ENCODE data around the gene TCF7L2.

TCF7L2 gene

DNA sequence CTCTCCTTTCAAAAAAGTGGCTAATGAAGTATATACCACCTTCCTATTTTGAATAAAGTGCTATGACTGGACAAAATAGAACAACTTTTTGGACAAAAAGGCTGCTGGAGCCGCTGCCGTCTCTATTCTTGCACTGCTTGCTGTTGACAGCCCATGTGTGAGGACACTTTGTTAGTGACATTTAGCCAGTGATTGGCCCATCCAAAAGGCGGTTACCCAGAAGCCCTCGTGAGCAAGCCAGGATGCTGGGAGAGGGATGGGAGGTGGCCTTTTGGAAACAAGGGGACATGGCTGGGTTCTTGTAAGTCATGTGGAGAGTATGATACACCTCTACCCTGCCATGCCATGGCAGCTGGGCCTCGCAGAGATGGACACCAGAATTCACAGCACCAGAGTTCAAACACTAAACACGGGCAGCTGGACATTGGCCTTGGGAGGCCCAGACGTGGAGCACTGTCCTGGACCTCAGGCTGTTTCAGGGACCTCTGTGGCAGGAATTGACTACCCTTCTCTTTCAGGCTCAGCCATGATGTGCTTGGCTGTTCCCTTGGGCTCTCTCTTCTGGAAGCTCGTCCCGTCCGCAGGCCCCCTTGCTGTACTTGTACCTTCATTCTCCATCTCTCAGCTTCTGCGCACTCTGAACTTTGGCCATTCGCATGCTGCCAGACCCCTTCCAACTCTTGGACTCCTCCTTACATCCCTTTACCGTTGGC lies 118.3 kb downstream of the TCF7L2 start:
- no peak for DNase-seq

DNA sequence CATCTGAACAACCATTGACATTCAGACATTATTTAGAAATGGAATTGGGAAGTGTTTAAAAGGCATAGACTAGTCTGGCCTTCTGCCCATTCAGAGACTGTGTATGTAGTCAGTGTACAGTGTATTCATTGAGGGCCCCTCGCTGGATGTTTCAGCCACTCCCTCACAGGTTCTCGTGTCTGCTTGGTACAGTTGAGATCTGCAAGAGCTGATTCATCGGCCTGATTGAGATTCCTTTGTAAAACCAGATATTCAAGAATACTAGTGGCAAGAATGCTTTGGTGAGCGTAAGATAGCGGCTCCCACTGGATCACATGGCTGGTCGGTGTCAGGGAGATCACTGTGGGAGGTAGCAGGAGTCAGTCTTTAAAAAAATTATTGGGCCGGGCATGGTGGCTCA lies 119.5 kb downstream of the TCF7L2 start:
- no peak for DNase-seq

DNA sequence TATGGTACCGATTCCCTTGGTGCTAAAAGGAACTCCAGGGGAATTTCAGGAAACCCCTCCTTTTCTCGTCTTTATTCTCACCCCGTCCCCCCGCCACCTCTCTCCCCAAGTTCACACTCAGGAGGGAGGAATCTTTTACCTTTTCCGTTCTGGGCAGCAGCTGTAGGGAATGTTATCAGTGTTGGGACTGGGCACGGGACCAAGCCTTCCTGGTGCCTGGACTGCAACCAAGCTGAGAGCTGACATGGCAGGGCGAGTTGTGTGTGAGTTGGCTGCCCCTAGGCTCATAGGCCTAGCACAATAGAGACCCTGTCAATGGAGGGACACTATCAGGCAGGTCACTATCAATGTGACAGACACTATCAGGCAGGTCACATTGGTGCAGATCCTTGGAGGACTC lies 121.4 kb downstream of the TCF7L2 start:
- DNase-seq, result no peak

DNA sequence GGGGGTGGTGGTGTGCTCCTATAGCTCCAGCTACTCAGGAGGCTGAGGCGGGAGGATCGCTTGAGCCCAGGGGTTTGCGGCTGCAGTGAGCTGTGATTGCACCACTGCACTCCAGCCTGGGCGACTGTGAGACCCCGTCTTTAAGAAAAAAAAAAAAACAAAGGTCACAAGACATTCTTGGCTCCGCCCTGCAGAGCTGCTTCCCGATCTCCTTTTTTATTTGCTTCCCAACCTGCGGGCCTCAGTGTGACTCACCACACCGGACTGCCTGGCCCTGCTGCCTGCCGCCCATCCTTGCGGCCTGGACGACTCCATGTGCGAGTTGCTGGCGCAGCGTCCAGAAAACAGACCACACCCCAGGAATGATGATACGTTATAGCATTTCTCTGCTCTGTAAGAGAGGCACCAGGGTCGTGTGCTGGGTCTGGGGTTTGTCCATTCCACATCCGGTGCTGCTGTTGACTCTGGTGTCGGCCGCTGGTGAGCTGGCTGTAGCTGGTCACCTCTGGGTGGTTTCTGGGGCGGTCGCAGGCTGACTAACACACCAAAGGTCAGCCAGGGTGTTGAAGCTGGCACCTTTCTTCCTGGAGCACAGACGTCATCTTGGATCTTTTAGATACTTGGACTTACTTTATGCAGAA lies 123.6 kb downstream of the TCF7L2 start:
- no peak for DNase-seq

DNA sequence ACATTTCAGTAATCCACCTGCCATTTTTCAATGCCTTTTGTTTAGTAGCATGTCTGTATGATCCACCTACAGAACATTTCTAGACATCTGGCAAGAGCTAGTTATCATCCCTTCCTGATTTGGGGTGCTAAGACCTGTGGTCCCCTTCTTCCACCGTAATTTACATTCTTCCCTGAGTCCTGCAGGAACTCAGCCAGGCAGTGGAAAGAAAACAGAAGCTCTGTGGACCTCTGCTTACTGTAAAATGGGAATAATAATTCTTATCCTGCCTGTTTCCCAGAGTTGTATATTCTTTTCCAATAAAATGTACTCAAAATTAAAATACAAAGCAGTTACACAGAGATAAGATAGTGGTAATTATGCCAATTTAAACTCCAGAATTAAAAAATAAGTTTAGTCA lies 126.9 kb downstream of the TCF7L2 start:
- DNase-seq, result no peak

DNA sequence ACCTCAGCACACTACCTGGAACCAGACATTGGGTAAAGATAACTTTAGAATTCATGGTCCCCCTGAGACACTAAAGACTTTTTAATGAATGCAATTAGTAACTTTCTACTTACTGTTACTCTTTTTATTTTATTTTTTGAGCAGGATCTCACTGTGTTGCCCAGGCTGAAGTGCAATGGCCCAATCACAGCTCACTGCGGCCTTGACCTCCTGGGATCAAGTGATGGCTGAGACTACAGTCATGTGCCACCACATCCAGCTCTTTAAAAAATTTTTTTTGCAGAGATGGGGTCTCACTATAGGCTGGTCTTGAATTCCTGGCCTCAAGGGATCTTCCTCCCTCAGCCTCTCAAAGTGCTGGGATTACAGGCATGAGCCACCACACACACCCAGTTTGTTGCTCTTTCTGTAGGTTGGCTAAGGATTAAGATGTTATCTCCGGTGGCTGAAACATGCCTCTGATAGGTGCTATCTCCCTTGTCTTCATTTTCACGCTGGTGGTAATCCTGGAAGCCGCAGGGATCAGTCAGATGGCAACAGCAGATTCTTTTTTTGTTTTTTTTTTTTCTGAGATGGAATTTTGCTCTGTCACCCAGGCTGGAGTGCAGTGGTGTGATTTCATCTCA lies 128.3 kb downstream of the TCF7L2 start:
- DNase-seq, result no peak

DNA sequence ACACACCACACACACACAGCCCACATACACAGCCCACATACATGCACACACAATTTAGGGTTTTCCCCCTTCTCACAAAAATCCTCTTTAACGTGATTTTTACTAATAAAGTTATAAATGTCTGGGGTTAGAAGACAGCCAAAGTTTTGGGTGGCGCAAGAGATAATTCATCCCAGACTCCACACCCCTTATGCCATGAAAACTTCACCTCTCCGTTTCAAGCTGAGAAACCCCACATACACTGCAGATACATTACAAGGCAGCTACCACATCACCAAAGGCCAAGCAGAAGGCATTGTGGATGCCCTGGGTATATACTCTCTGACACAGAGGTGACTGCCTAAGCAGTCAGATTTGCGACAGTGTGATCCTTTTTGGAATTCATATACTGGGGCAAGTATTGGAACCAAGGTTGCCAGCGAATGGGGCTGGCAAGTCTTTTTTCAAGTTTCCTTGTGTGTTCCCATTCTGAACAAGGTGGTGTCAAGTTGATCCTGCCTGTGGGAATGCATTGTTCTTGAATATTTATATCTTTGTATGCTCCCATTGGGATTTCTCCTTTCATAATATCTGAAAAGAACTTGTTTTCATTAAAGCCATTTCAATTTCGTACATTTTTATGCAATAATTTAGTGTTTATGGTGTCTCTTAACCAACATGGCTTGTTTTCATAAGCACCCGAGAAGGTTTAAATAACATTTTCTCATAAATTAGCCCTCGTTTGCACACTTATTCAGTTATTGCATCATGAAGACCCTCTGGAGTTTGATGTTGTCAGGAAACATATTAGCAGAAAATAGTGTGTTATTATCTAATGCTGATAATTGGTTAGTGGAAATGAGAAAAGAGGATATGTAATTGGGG lies 130.2 kb downstream of the TCF7L2 start:
- no peak for DNase-seq

DNA sequence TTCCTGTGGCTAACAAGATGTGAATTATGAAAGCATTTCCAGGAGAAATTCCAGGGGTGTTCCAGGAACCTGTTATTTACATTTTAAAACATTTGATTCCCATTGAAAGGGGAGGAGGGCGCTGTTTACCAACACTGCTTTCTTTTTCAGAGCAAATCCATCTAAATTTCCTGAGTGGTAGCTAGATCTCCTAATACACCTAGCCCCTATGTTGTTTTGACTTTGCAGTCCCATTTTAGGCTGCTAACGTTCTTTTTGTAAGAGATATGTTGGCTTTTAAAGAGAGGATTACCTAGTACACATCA lies 130.8 kb downstream of the TCF7L2 start:
- DNase-seq, result no peak

DNA sequence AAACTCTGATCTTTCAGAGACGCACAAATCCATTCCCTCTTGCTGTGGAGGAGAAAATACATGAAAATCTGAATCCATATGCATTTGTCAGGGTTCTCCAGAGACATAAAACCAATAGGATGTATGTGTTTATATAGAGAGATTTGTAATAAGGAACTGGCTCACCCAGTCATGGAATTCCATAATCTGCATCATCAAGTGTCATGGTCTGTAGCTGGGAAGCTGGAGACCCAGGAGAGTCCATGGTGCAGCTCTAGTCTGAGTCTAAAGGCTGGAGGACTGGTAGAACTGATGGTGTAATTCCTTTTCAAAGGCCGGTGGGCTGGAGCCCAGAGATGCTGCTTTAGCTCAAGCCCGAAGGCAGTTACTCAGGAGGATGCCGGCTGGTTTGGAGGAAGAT lies 134.0 kb downstream of the TCF7L2 start:
- no peak for DNase-seq

DNA sequence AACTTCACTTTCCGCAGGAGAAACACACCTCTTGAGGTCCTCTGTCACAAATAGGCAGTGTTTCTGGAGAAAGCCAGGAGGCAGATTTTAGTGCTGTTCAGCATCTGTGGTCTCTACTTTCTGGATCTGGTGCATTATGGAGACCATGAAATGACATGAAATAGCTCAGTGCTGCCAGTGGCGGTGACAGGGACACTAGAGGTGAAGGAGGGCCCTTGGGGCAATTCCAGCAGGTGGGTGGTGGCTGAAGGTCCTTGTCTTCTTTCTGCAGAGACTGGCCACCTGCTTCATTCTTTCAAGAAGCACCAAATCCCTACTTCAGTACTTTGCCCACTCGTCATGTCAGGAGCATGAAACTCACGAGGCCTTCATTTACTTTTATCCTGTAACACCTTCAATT lies 135.7 kb downstream of the TCF7L2 start:
- no peak for DNase-seq

DNA sequence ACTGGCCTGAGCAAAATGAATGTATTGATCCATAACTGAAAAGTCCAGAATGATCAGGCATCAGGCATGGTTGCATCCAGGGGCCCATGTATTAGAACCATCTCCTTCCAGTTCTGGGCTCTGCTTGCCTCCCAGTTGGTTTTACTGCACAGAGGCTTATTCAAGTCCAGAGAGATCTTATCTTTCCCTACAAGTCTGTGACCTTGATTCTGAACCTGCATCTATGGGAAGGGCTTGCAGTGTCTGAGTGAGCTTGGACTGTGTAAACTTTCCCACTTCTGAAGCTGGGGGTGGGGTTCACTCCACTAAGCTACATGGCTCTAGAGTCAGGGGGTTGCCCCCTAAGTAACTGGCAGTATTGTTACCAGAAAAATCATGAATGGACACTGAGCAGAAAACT lies 136.2 kb downstream of the TCF7L2 start:
- DNase-seq, result no peak

DNA sequence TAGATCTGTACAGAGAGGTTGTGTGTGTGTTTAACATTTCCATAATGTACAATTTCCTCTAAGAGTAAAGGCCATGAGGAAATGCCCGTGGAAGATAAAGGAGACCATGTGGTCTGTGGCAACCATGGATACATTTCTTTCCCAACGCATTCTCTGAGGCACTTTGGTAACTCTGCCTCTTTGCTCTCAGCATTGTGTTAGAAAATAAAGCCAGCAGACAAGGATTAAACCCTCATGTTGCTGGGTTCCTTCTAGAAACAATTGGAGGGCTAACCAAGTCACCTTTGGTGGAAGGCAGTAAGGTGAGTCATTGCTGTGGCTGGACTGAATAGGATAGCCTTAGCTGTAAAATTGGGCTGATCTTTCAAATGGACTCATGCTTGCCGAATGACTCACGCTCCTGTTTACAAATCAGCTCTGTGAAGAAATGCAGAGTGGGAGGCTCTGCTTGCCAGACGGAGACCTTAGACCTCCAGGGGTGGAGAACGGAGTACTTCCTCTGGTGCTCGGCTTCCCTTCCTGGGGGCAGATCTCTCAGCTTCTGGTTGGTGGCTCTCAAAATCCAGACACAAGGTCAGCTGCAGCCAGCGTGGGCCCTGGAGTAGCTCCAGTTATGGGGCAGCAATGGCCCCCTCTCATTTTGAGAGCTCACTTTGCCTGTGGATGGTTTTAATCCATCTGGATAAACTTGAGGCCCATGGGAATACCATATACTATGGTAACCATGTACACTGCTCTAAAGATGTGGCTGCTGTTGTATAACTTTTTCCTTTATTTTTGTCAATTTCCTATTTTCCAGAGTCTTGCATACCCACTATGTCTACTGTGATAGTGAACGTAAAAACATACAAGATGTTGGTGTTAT lies 137.3 kb downstream of the TCF7L2 start:
- no peak for DNase-seq

DNA sequence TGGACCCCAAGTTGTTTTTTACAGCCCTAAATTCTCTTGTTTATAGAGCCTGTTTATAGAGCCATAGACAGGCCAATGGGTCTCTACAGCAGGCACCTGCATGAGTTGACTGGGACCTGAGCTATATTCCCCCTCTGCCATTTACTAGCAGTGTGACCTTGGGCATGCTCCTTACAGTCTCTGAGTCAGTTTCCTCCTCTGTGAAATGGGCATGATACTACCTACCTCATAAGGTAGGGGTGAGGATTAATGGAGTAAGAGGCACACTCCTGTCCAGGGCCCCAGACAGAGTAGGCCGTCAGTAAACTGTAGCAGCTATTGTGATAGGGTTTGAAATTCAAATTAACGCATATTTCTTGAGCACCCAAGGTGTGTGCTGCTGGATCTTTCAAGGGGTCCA lies 138.1 kb downstream of the TCF7L2 start:
- no peak for DNase-seq

DNA sequence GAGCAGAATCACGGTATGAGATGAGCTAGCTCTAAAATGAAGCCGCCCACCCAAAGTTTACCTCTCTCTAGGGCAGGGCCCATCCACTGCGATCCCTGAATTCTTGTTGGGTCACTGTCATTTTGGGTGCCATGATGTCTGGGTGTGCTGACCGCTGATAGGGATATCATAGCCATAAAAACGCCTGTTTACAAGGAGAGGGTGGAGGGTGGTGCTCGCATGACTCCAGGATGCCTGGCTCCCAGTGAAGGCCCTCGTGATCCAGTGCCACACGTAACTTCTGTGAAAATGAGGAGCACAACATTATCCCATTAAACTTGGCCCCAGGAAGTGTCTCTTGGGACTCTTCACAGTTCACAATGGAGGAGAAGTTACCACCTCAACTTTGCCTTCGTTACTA lies 139.5 kb downstream of the TCF7L2 start:
- no peak for DNase-seq

DNA sequence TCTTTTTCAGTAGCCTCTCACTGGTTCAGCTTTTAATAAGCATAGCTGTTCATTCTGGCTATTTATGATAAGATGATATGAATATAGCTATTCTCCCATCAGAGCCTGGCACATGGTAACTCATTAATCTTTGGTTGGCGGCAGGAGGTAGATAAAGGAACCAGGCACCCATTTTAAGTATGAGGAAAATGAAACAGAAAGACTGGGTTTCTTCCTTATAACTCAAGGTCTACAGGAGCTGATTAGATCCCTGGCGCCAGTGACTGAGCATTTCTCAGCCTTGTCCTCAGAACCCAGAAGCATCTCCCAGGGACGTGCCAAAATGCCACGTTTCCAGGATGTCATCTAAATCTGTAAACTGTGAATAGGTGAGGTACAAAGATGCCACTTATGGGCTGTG lies 141.9 kb downstream of the TCF7L2 start:
- DNase-seq, result no peak

DNA sequence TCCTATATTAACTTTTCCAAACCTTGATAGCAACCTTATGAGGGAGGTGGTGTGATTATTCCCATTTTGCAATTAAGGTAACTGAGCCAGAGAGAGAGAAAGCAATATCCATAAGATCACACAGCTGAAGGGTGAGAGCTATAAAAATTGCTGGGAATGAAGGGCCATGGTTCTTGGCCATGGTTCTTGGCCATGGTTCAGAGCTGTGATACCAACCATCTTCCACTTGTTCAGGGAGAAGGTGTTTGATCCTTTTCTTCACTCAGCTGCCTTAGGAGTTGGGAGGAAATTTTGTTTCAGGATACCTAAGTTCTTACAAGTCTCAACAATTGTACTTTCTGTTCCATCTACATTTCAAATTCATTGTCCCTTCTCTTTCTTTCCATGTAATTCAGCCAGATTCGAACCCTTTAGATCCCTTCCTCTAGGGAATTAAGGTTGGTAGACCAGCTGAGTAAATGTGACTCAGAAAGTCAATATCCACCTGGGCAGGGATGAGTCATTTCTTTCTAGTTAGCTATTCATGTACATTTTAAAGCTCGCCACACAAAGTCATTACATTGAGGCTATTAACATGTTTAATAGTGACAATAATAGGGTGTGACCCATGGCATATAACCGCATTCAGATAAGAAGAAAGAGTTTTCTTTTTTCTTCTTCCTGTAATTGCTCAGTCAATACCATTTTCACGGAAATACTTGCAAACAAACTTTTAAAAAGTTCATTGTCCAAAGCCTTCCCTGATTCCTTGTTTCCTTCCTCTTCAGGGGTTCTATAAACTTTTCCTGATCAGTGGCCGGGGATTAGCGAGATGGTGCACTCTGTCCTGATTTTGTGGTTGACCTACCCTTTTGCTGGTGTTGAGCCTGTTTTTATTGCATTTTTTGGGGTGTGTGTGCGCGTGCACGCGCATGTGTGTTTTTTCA lies 143.4 kb downstream of the TCF7L2 start:
- no peak for DNase-seq

DNA sequence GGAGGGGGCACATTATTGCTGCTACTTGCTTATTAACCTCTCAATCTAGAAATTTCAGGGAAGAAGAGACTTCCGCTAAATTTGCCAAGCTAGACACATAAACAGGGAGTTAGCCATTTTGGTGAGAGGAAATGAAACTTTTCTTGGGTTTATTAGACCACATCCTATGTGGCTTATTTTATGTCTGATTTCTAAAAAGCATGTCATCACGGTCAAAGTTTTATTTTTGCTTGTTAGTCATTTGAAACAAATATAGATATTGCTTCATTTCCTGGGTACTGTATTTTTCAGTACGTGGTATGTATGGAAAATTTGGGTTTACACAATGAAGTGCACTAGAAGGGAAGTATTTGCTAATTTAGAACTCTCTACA lies 144.1 kb downstream of the TCF7L2 start:
- no peak for DNase-seq

DNA sequence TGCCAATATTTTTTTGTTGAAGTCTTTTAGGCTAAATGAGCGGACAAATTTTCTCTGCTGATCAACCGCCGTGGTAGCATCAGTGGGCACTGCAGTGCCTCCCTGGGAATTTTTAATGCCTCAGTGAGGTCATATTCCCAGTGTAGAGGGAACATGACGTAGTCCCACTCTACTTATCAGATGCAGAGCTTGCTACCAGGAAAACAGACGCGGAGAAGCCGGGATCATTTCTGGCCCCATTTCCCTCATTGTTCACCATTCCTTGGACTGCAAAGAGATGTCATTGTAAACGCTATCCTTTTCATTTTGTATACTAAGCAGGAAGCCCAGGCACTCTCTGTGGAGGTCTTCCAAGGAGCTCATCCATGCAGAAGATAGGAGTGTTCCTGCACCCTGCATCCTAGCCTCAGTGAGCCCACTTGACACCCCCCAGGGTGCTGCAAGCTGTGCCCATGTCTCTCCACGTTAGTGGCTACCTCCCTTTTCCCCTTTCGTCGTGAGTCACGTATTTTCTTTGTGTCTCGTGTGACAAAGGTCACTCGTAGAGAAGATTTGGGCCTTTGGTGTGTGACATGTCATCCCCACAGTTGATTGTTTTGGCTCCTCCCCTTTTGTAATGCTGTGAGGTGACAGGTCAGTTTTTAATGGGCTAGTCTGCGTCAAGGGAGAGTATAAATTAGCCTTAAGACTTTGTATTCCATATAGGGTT lies 145.5 kb downstream of the TCF7L2 start:
- no peak for DNase-seq

DNA sequence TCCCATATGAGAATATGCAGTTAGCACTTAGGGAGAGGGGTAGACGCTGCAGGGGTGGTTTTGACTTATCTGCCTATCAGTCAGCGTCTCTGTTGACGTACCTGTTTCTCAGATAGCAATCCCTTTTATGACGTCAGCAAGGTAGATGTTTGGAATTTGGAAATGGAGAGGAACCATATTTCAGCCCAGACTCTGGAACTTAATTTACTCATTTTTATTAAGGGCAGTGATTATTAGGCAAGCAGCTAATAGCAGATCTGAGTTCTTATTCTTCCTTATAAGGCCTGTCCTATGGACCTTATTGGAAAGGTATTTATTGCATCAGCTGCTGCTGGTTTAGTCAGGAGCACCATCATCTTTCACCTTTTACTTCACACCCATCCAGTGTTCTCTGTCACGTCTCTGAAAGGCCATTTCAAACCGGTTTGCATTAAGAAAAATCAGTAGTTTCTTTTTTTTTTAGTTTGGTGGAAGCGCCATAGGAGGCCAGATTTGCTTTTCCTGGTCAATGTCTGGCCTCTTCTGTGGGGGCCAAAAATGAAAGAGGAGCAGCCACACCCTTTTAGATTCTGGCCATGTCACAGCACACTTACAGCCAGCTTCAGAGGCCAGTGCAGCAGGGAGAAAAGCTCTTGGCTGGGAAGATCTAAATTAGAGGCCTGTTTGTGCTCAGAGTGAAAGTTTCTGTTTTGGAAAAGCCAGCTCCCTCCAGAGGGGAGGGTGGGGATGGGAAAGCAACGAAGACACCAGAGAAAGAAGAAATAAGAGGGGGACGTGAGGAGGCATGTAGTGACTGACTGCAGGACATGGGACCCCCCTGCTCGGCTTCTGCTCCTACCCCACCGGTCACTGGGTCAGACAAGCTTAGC lies 146.3 kb downstream of the TCF7L2 start:
- no peak for DNase-seq

DNA sequence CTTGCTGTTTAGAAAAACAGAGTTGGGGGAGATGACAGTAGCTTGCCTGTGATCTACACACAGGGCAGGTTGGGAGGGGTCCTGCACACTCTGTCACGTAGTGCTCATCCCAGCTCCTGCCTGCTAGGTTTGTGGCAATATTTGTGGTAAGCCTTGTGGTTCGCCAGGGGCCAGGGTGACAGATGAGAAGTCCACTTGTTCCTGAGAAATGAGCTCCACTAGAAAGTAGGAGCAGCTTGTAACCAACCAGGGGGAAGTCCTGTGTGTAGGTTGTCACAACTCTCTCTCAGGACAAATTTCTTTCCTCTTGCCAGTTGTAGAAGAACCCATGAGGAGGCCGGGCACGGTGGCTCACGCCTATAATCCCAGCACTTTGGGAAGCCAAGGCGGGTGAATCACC lies 147.0 kb downstream of the TCF7L2 start:
- DNase-seq, result no peak

Measured in NCI-H1092 (cell line).